Measurements from ENCODE around the gene CCDC32. TPM values are rescaled to one million over a fixed set of nuclear protein-coding genes. Genes with fewer than 3 reads are reported as not detected.

Gene CCDC32
- total and polyA plus RNA-seq, 2 of the 8 experiments (the other 6 are each of a cell fraction or from before 2014, with no cell fraction given), result 8.9 to 12.1 TPM

DNA sequence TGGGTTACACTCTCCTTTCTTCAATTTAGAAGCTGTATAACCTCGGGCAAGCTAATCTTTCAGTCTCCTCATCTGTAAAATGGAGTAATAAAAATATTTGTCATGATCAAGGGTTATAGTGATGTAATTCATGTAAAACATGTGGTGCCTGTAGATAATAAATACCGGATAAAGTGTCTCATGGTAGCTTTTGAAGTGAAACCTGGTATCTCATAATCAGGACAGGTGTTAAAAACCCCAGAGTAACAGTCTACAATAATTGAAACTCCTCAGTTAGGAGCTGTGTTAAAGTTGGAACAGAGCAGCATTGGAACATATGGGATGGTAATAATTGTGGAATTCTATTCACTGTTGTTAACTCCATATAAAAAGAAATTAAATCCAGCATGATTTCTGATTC is 28.3 kb upstream of the CCDC32 start (continued):
- TF ChIP-seq CHD7 (IDR thresholded peaks at IDR 0.05; ENCODE audit: insufficient replicate concordance, low read length) (no peak), CREB1 (IDR thresholded peaks at IDR 0.05) (no peak)
